ENCODE results near the gene DNM1L. TPM values are rescaled to one million over a fixed set of nuclear protein-coding genes. Genes with fewer than 3 reads are reported as not detected.

Gene DNM1L
- total and polyA plus RNA-seq, 9 of the 15 experiments (the other 6 are each of a cell fraction or from before 2014, with no cell fraction given), result 24.1 to 82.8 (median 61.5) TPM

GRCh38 chr12:32702473-32702872 lies 23.4 kb downstream of the DNM1L start:
- H3K36me3 ChIP-seq (ENCODE audit: control insufficient read depth, insufficient read depth, low read length), result peaks cover 13% of the 10 kb centered on the region; the same call in 2 of the 3 replicates
- TF ChIP-seq, protein P1, sequence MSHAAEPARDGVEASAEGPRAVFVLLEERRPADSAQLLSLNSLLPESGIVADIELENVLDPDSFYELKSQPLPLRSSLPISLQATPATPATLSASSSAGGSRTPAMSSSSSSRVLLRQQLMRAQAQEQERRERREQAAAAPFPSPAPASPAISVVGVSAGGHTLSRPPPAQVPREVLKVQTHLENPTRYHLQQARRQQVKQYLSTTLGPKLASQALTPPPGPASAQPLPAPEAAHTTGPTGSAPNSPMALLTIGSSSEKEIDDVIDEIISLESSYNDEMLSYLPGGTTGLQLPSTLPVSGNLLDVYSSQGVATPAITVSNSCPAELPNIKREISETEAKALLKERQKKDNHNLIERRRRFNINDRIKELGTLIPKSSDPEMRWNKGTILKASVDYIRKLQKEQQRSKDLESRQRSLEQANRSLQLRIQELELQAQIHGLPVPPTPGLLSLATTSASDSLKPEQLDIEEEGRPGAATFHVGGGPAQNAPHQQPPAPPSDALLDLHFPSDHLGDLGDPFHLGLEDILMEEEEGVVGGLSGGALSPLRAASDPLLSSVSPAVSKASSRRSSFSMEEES (CRISPR knock-in tag; IDR thresholded peaks at IDR 0.05), result no peak
- TF ChIP-seq GTF2E2 (tag; IDR thresholded peaks at IDR 0.05) (no peak), HOXB6 (CRISPR knock-in tag; IDR thresholded peaks at IDR 0.05; ENCODE audit: borderline replicate concordance) (no peak), SP2 (IDR thresholded peaks at IDR 0.05; ENCODE audit: extremely low read depth, low read depth, low read length, poor library complexity, severe bottlenecking) (no peak), CBFA2T3 (IDR thresholded peaks at IDR 0.05) (no peak), ZNF143 (CRISPR knock-in tag; IDR thresholded peaks at IDR 0.05) (no peak), COPS2 (conservative IDR thresholded peaks at IDR 0.05) (no peak), ZNF12 (CRISPR knock-in tag; IDR thresholded peaks at IDR 0.05) (no peak), ARID3A (IDR thresholded peaks at IDR 0.05; ENCODE audit: borderline replicate concordance, low read depth, low read length) (no peak), NR3C1 (CRISPR knock-in tag; IDR thresholded peaks at IDR 0.05) (no peak), ETV6 (IDR thresholded peaks at IDR 0.05; ENCODE audit: borderline replicate concordance in 1 of 2, low read depth in 2 of 2, low read length in 1 of 2) (no peak), ETV6 (CRISPR knock-in tag; IDR thresholded peaks at IDR 0.05; ENCODE audit: borderline replicate concordance) (no peak), ILK (tag; IDR thresholded peaks at IDR 0.05; ENCODE audit: borderline replicate concordance, low read depth) (no peak), BRCA1 (IDR thresholded peaks at IDR 0.05) (no peak), BRCA1 (CRISPR knock-in tag; IDR thresholded peaks at IDR 0.05) (no peak)
- TF ChIP-seq, protein P2, sequence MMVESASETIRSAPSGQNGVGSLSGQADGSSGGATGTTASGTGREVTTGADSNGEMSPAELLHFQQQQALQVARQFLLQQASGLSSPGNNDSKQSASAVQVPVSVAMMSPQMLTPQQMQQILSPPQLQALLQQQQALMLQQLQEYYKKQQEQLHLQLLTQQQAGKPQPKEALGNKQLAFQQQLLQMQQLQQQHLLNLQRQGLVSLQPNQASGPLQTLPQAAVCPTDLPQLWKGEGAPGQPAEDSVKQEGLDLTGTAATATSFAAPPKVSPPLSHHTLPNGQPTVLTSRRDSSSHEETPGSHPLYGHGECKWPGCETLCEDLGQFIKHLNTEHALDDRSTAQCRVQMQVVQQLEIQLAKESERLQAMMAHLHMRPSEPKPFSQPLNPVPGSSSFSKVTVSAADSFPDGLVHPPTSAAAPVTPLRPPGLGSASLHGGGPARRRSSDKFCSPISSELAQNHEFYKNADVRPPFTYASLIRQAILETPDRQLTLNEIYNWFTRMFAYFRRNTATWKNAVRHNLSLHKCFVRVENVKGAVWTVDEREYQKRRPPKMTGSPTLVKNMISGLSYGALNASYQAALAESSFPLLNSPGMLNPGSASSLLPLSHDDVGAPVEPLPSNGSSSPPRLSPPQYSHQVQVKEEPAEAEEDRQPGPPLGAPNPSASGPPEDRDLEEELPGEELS (CRISPR knock-in tag; IDR thresholded peaks at IDR 0.05; ENCODE audit: borderline replicate concordance), result no peak
- TF ChIP-seq, protein P3, sequence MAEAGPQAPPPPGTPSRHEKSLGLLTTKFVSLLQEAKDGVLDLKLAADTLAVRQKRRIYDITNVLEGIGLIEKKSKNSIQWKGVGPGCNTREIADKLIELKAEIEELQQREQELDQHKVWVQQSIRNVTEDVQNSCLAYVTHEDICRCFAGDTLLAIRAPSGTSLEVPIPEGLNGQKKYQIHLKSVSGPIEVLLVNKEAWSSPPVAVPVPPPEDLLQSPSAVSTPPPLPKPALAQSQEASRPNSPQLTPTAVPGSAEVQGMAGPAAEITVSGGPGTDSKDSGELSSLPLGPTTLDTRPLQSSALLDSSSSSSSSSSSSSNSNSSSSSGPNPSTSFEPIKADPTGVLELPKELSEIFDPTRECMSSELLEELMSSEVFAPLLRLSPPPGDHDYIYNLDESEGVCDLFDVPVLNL (CRISPR knock-in tag; IDR thresholded peaks at IDR 0.05; ENCODE audit: low read depth), result no peak
- no peak overlapping the region for H3K4me2 ChIP-seq (ENCODE audit: insufficient read depth, low read length)
- in situ Hi-C loops (cut with MboI) (no loop called here), intact Hi-C loops (cut with micrococcal nuclease) (no loop called here)
- no peaks in the 10 kb centered on the region for H3K9me1 ChIP-seq (ENCODE audit: control insufficient read depth, insufficient read depth, low read length)
- DNase-seq (ENCODE audit: extremely low read depth in 1 of 4, low spot score in 3 of 4) (no peak), ATAC-seq (no peak), FAIRE-seq (no peak)
- H3K27me3 ChIP-seq (ENCODE audit: control insufficient read depth in 2 of 2, insufficient read depth in 2 of 2, low read length in 2 of 2), result no peaks in the 10 kb centered on the region
- H3K9me3 ChIP-seq (replicated peaks; ENCODE audit: control insufficient read depth, insufficient read depth, low read depth, low read length), result no peaks in the 10 kb centered on the region
- BruUV-seq (replicated peaks), result no TSS peak
- peaks cover 29% of the 10 kb centered on the region for H3K79me2 ChIP-seq (ENCODE audit: control insufficient read depth, insufficient read depth, low read length)
- CTCF ChIA-PET (ENCODE audit: low intra/inter-chr PET ratio), result no interaction called here
- POLR2A ChIA-PET, result interaction anchor here (0.8 to 1.1 kb wide), 2 partner anchors 22 to 23 kb away, joined by 3 read pairs; partner anchors contain the start of gene DNM1L
- H3K27ac ChIP-seq (ENCODE audit: extremely low read depth, low read depth, low read length), result no peak overlapping the region
- H3K9ac ChIP-seq (ENCODE audit: insufficient read depth in 1 of 2, low read depth in 2 of 2, low read length in 2 of 2), result no peak overlapping the region
- no peaks in the 10 kb centered on the region for H4K20me1 ChIP-seq (replicated peaks; ENCODE audit: control insufficient read depth, insufficient read depth, low read length)
- no peak overlapping the region for H2AFZ ChIP-seq (ENCODE audit: low read depth, low read length)
- peaks cover 0 to 13% of the 10 kb centered on the region in 2 experiments; a peak in 3 of 5 replicates for H3K4me1 ChIP-seq (replicated peaks in 1 of 2; ENCODE audit: control insufficient read depth in 2 of 2, insufficient read depth in 2 of 2, low read length in 2 of 2)
- H3K4me3 ChIP-seq, result no peak overlapping the region
